PC-3 (cell line): ENCODE data around the gene EFR3B.

Source experiments
- CTCF ChIP-seq: fragments of 300-600 bp; sonication (generic); conservative IDR thresholded peaks from 2 replicates; pipeline ENCODE4 v1.5.1; 2017; ENCODE audit warnings: antibody characterized with exemption, low read depth, mild to moderate bottlenecking, low read length
- EZH2 ChIP-seq: fragments of 300-600 bp; sonication (generic); IDR thresholded peaks from one replicate; pipeline ENCODE4 v1.6.1; 2017; ENCODE audit warnings: antibody characterized with exemption, mild to moderate bottlenecking, low read length; ENCODE audit not compliant: unreplicated experiment
- EZH2phosphoT487 ChIP-seq: fragments of 300-600 bp; sonication (generic); IDR thresholded peaks from 2 replicates; pipeline ENCODE4 v1.6.1; 2018; ENCODE audit warnings: mild to moderate bottlenecking, antibody characterized with exemption, low read length, borderline replicate concordance

GRCh38 chr2:25098056-25098455 lies 56.2 kb downstream of the EFR3B start:
- TF ChIP-seq CTCF (no peak), EZH2phosphoT487 (no peak), EZH2 (no peak)
